ENCODE results near the gene ATAD5.

GRCh38 chr17:30796016-30796415 lies 35.8 kb upstream of the ATAD5 start:
- TF ChIP-seq ZNF121 (CRISPR knock-in tag; IDR thresholded peaks at IDR 0.05) (no peak), EMX1 (CRISPR knock-in tag; IDR thresholded peaks at IDR 0.05) (no peak), SP1 (CRISPR knock-in tag; conservative IDR thresholded peaks at IDR 0.05) (no peak)
- TF ChIP-seq, protein P1, sequence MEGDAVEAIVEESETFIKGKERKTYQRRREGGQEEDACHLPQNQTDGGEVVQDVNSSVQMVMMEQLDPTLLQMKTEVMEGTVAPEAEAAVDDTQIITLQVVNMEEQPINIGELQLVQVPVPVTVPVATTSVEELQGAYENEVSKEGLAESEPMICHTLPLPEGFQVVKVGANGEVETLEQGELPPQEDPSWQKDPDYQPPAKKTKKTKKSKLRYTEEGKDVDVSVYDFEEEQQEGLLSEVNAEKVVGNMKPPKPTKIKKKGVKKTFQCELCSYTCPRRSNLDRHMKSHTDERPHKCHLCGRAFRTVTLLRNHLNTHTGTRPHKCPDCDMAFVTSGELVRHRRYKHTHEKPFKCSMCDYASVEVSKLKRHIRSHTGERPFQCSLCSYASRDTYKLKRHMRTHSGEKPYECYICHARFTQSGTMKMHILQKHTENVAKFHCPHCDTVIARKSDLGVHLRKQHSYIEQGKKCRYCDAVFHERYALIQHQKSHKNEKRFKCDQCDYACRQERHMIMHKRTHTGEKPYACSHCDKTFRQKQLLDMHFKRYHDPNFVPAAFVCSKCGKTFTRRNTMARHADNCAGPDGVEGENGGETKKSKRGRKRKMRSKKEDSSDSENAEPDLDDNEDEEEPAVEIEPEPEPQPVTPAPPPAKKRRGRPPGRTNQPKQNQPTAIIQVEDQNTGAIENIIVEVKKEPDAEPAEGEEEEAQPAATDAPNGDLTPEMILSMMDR (IDR thresholded peaks at IDR 0.05) = no peak
- TF ChIP-seq, protein P2, sequence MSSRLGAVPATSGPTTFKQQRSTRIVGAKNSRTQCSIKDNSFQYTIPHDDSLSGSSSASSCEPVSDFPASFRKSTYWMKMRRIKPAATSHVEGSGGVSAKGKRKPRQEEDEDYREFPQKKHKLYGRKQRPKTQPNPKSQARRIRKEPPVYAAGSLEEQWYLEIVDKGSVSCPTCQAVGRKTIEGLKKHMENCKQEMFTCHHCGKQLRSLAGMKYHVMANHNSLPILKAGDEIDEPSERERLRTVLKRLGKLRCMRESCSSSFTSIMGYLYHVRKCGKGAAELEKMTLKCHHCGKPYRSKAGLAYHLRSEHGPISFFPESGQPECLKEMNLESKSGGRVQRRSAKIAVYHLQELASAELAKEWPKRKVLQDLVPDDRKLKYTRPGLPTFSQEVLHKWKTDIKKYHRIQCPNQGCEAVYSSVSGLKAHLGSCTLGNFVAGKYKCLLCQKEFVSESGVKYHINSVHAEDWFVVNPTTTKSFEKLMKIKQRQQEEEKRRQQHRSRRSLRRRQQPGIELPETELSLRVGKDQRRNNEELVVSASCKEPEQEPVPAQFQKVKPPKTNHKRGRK (CRISPR knock-in tag; IDR thresholded peaks at IDR 0.05; ENCODE audit: borderline replicate concordance) = no peak
- TF ChIP-seq, protein P3, sequence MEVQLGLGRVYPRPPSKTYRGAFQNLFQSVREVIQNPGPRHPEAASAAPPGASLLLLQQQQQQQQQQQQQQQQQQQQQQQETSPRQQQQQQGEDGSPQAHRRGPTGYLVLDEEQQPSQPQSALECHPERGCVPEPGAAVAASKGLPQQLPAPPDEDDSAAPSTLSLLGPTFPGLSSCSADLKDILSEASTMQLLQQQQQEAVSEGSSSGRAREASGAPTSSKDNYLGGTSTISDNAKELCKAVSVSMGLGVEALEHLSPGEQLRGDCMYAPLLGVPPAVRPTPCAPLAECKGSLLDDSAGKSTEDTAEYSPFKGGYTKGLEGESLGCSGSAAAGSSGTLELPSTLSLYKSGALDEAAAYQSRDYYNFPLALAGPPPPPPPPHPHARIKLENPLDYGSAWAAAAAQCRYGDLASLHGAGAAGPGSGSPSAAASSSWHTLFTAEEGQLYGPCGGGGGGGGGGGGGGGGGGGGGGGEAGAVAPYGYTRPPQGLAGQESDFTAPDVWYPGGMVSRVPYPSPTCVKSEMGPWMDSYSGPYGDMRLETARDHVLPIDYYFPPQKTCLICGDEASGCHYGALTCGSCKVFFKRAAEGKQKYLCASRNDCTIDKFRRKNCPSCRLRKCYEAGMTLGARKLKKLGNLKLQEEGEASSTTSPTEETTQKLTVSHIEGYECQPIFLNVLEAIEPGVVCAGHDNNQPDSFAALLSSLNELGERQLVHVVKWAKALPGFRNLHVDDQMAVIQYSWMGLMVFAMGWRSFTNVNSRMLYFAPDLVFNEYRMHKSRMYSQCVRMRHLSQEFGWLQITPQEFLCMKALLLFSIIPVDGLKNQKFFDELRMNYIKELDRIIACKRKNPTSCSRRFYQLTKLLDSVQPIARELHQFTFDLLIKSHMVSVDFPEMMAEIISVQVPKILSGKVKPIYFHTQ (CRISPR knock-in tag; IDR thresholded peaks at IDR 0.05) = no peak
